HepG2 (cell line): ENCODE data around the gene P2RY6.

Experiments used
- CAMTA2 ChIP-seq: sonication (generic); formaldehyde crosslinking; IDR thresholded peaks from 2 replicates; pipeline ENCODE4 v1.4.0; 2020; ENCODE audit warnings: mild to moderate bottlenecking, missing genetic modification reagents, borderline replicate concordance
- CREM ChIP-seq, 2 experiments: sonication (generic) in 1 of 2; formaldehyde crosslinking in 1 of 2; IDR thresholded peaks; 2 replicates each; pipeline versions ENCODE4 v1.4.0 to v1.6.1; 2016 to 2020; ENCODE audit warnings: antibody characterized with exemption in 1 of 2, mild to moderate bottlenecking in 1 of 2, missing genetic modification reagents in 1 of 2

DNA sequence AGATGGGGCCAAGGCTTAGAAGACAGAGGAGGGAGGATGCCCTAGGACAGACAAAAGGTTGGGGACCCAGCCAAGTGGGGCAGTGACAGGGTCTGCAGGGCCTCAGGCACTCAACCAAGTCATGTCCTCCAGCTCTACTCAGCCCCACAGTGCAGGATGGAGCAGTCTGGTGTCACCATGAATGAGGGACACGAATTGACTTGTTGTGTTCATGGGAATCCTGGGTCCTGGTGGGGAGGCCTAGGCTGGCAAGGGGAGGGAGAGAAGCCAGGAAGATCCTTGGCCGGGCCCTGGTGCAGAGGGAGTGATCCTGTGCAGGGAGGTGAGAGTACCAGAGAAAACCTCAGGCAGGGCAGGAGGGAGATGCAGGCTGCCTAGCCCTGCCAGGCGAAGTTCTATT is 12.0 kb downstream of the P2RY6 start:
- TF ChIP-seq CAMTA2 (CRISPR knock-in tag) (no peak), CREM (IDR thresholded peaks at IDR 0.05) (no peak), CREM (CRISPR knock-in tag; IDR thresholded peaks at IDR 0.05) (no peak)
